ENCODE results near the gene RHO. TPM values are rescaled to one million over a fixed set of nuclear protein-coding genes. Genes with fewer than 3 reads are reported as not detected.

RHO gene
- total RNA-seq, 1 experiment from 2014 or later: not detected

DNA sequence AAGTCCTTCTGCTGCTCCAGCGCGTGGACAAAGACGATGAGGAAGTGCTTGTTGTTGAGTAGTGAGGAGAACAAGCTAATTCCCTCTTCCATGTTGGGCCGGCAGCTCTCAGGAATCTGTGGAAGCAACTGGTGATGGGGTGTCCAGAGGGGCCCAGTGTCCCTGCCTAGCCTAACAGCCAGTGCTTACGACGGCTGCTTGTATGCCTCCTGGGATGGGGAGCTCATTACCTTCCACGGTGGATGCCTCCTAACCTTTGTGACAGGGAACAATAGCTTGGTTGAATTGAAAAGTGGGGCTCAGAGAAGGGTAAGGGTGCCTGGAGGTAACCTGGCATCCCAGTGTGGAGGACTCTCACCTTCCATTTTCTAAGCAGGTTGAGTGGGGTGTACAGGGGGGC lies 37.5 kb downstream of the RHO start:
- ChIA-PET POLR2A (no interaction called here), RAD21 (ENCODE audit: low non-redundant PET in 1 of 2, low total read pairs in 2 of 2, uncharacterized antibody in 2 of 2, unreplicated experiment in 2 of 2) (no interaction called here), CTCF (no interaction called here)
- H3K79me2 ChIP-seq (ENCODE audit: insufficient read depth, low read length): no peaks in the 10 kb centered on the region
- no TSS peak for BruUV-seq (replicated peaks)
- no peak overlapping the region for H3K4me3 ChIP-seq (replicated peaks in 1 of 2; ENCODE audit: low read depth in 1 of 2, low read length in 2 of 2)
- H3K36me3 ChIP-seq (ENCODE audit: control insufficient read depth in 1 of 2, insufficient read depth in 2 of 2, low read length in 2 of 2): no peaks in the 10 kb centered on the region; a peak in 1 of 4 replicates
- H2AFZ ChIP-seq (ENCODE audit: low read depth, low read length, poor library complexity, severe bottlenecking): no peak overlapping the region
- no peak overlapping the region for H3K27ac ChIP-seq (ENCODE audit: low read depth, low read length)
- no peak overlapping the region for H3K4me2 ChIP-seq (ENCODE audit: low read length)
- H3K9me3 ChIP-seq (ENCODE audit: control insufficient read depth in 1 of 2, insufficient read depth in 1 of 2, low read depth in 1 of 2, low read length in 2 of 2): no peaks in the 10 kb centered on the region
- H3K9ac ChIP-seq (ENCODE audit: low read length): no peak overlapping the region
- H3K27me3 ChIP-seq (ENCODE audit: insufficient read depth, low read length): no peaks in the 10 kb centered on the region
- intact Hi-C loops (cut with micrococcal nuclease): no loop called here
- no peaks in the 10 kb centered on the region for H4K20me1 ChIP-seq (ENCODE audit: insufficient read depth)
- ATAC-seq: no peak
- no peak for DNase-seq (ENCODE audit: low read depth, low spot score)
- no peaks in the 10 kb centered on the region for H3K9me2 ChIP-seq (ENCODE audit: insufficient read depth)
- TF ChIP-seq YY1 (IDR thresholded peaks at IDR 0.05; ENCODE audit: extremely low read depth, insufficient replicate concordance, low read depth, low read length) (no peak), POLR2AphosphoS5 (IDR thresholded peaks at IDR 0.05; ENCODE audit: low read depth, low read length) (no peak), EZH2 (IDR thresholded peaks at IDR 0.05) (no peak), ZFX (IDR thresholded peaks at IDR 0.05) (no peak), JUND (IDR thresholded peaks at IDR 0.05) (no peak), EZH2phosphoT487 (IDR thresholded peaks at IDR 0.05; ENCODE audit: borderline replicate concordance) (no peak), ATF3 (IDR thresholded peaks at IDR 0.05) (no peak), EGR1 (IDR thresholded peaks at IDR 0.05; ENCODE audit: low read depth) (no peak), ELF1 (IDR thresholded peaks at IDR 0.05; ENCODE audit: borderline replicate concordance, low read depth) (no peak), POLR2A (IDR thresholded peaks at IDR 0.05; ENCODE audit: borderline replicate concordance, extremely low read depth, insufficient read depth, insufficient read length) (no peak), SP1 (IDR thresholded peaks at IDR 0.05; ENCODE audit: low read depth) (no peak), REST (IDR thresholded peaks at IDR 0.05; ENCODE audit: low read depth) (no peak), CEBPB (IDR thresholded peaks at IDR 0.05; ENCODE audit: low read depth) (no peak), RAD21 (IDR thresholded peaks at IDR 0.05; ENCODE audit: low read depth) (no peak), SRF (IDR thresholded peaks at IDR 0.05; ENCODE audit: low read depth) (no peak), ZNF274 (IDR thresholded peaks at IDR 0.05; ENCODE audit: low read depth, low read length) (no peak), SIN3A (IDR thresholded peaks at IDR 0.05; ENCODE audit: low read depth) (no peak)
- TF ChIP-seq, protein P1, sequence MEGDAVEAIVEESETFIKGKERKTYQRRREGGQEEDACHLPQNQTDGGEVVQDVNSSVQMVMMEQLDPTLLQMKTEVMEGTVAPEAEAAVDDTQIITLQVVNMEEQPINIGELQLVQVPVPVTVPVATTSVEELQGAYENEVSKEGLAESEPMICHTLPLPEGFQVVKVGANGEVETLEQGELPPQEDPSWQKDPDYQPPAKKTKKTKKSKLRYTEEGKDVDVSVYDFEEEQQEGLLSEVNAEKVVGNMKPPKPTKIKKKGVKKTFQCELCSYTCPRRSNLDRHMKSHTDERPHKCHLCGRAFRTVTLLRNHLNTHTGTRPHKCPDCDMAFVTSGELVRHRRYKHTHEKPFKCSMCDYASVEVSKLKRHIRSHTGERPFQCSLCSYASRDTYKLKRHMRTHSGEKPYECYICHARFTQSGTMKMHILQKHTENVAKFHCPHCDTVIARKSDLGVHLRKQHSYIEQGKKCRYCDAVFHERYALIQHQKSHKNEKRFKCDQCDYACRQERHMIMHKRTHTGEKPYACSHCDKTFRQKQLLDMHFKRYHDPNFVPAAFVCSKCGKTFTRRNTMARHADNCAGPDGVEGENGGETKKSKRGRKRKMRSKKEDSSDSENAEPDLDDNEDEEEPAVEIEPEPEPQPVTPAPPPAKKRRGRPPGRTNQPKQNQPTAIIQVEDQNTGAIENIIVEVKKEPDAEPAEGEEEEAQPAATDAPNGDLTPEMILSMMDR (IDR thresholded peaks at IDR 0.05 in 2 of 3, conservative IDR thresholded peaks at IDR 0.05 in 1 of 3; ENCODE audit: borderline replicate concordance in 1 of 3, insufficient read depth in 1 of 3, low read depth in 2 of 3, low read length in 2 of 3): no peak; a peak in 1 of 6 replicates
- H3K4me1 ChIP-seq (ENCODE audit: control insufficient read depth in 1 of 2, insufficient read depth in 2 of 2, low read length in 2 of 2): no peaks in the 10 kb centered on the region

Data from HCT116 (cell line).